GM18526 (cell line): Measurements from ENCODE around the gene CRACDL.

Experiments used
- POLR2A ChIP-seq: IDR thresholded peaks from 3 replicates; pipeline ENCODE4 v1.6.1; 2011; ENCODE audit not compliant: insufficient read length; ENCODE audit errors: extremely low read depth

Gene CRACDL

GRCh38 chr2:98793897-98794830 is 141.9 kb downstream of the CRACDL start:
- no peak for TF ChIP-seq POLR2A

- no peak for TF ChIP-seq POLR2A
Observed at GRCh38 chr2:98793275-98793674, 142.8 kb downstream of the CRACDL start.

- TF ChIP-seq POLR2A: no peak
Observed at GRCh38 chr2:98790221-98790620, 145.8 kb downstream of the CRACDL start.

GRCh38 chr2:98787700-98788099 is 148.3 kb downstream of the CRACDL start:
- TF ChIP-seq POLR2A: no peak

- TF ChIP-seq POLR2A: no peak
Observed at GRCh38 chr2:98786179-98786578, 149.8 kb downstream of the CRACDL start.

GRCh38 chr2:98782570-98782969 is 153.5 kb downstream of the CRACDL start:
- no peak for TF ChIP-seq POLR2A

GRCh38 chr2:98781822-98782221 is 154.2 kb downstream of the CRACDL start:
- no peak for TF ChIP-seq POLR2A

GRCh38 chr2:98778741-98779483 is 157.1 kb downstream of the CRACDL start:
- no peak for TF ChIP-seq POLR2A

- TF ChIP-seq POLR2A: no peak
Observed at GRCh38 chr2:98778151-98778550, 157.9 kb downstream of the CRACDL start.

GRCh38 chr2:98777710-98778109 is 158.3 kb downstream of the CRACDL start:
- TF ChIP-seq POLR2A: no peak

- no peak for TF ChIP-seq POLR2A
Observed at GRCh38 chr2:98777076-98777475, 158.9 kb downstream of the CRACDL start.

GRCh38 chr2:98776136-98776535 is 159.9 kb downstream of the CRACDL start:
- TF ChIP-seq POLR2A: no peak

GRCh38 chr2:98775146-98775986 is 160.7 kb downstream of the CRACDL start:
- no peak for TF ChIP-seq POLR2A

GRCh38 chr2:98773907-98774306 is 162.1 kb downstream of the CRACDL start:
- TF ChIP-seq POLR2A: no peak

- TF ChIP-seq POLR2A: no peak
Observed at GRCh38 chr2:98773169-98773568, 162.9 kb downstream of the CRACDL start.
